ENCODE data around the gene PPP2R5C.
"Not testable (repeated sequence)": the region's sequence is repeated elsewhere in the genome, so short reads cannot be mapped to it uniquely, and the experiment has no call there.

The PPP2R5C gene

DNA sequence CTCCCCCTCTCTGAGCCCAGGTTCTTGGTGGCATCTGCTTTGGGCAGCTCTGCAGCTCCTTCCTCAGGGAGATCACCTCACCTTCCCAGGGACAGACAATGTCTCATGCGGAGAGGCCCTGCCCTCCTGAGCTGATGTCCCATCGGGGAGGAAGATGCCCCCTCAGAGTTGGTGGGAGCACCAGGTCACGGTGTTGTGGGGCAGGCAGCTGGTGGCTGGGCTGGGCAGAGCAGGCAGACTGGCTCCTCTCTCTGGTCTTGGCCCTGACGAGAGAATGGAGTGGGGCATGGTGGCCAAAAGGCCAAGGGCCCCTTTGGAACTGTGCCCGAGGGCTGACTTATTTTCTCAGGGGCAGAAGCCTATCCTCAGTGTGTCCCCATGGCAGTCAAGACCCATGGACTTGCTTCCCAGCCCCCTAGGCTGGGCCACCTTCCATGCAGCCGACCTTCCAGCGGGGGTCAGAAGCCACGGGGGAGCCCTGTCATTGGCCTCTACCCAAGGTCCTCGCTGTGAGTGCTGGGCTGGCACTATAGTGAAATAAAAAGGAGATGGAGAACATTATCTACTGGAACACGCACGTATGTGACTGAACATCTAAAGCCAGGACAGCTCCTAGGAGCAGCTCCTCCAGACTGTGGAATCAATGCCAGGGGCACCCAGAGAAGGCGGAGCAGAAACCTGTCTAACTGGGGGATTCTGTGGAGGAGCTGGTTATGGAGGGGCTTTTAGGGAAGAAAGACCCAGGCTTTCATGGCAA lies 21.9 kb downstream of the PPP2R5C start:
- no peak for DNase-seq

DNA sequence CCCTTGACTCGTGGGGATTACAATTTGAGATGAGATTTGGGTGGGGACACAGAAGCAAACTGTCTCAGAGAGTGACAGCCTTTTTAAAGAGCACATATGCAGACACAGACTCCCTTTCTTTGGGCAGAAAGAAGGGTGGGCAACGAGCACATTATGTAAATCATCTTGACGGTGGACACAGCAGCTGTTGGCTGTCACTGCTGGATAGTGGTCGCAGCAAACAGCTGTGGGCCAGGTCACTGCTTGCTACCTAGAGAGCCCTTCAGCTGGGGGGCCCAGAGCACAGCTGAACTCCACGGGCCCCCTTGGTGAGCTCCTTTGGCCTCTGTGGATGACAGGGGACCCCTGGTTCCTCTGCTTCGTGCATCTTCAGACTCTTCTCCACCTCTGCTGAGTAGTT lies 23.1 kb downstream of the PPP2R5C start:
- no peak for DNase-seq

DNA sequence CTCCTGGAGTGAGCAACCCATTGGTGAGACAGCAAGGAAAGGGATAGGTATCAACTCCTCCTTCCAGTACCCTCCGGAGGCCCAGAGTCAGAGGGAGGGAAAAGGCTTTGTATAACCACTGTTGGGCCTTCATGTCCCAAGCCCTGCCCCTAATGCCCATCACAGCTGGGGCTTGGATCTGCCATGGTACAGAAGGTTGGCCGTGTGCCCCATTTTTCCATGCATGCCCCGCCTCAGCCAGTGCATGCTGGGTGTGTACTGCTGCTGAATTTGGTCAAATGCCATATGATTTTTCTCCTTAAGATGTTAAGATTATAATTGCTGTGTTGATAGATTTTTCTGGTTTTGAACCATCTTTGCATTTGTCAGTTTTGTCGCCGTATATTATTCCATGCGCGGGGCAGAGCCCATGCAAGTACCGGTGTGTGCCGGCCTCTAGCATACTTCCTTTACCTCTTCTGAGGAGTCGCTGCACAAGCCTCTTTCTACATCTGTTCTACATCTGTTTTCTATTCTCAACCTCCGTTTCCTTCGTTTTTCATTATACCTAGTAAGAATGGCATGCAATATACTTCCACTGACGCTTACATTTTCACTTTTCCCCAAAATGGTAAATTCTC lies 26.6 kb downstream of the PPP2R5C start:
- peak; percentile 53 for DNase-seq

DNA sequence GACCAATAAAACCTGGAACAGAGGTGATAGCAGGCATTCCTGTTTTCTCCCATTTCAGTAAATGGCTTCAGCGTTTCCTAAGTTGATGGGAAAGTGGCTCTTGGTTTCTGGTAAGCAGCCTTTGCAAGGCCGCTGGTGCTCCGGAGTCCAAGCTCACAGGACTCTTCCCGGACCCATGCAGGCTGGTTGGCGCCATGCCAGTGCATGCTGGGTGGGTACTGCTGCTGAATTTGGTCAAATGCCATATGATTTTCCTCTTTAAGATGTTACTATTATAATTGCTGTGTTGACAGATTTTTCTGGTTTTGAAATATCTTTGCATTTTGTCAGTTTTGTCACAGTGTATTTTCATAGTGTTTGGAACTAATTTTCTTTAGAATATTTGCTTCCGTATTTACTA lies 27.7 kb downstream of the PPP2R5C start:
- DNase-seq: no peak

DNA sequence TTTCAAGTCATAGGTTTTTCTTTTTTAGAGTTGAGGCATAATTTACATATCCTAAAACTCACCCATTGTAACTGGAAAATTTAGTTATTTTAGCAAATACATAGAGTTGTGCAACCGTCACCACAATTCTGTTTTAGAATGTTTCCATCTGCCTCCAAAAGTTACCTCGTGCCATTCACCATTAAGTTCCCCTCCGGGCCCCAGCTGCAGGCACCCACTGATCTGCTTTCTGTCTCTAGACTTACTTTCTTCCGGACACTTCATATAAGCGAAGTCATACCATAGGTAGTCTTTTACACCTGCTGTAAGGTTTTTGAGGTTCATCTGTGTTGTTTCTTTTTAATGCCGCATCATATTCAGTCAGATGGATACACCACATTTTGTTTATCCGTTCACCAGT lies 28.7 kb downstream of the PPP2R5C start:
- DNase-seq: no peak

DNA sequence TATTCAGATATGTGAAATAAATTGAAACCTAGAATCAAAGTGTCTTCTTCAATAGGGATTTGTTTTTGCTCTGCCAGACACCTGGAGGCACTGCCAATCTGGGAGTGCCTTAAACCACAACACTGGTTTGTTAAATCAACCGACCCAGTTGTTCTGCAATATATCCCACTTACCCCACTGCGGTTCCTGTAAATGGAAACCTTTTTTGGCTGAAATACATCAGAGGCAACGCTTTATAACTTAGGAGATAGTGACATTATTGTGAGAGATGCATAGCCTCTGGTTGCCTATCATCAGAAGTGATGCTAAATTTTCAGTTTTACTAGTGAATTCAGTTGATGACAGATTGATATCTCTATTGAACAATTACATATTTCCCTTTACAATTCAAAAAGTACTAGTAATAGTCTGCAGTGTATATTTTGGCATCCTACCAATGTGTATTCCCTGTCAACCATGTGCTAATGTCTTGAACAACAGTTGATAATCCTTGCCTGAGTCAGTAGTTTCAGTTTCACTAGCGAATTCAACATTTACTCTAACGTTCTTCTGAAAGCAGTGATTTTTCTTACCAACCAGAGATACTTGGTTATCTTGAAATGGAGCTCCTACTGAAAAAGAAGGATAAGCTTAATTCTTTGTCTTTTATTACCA lies 30.5 kb downstream of the PPP2R5C start:
- DNase-seq: no peak

DNA sequence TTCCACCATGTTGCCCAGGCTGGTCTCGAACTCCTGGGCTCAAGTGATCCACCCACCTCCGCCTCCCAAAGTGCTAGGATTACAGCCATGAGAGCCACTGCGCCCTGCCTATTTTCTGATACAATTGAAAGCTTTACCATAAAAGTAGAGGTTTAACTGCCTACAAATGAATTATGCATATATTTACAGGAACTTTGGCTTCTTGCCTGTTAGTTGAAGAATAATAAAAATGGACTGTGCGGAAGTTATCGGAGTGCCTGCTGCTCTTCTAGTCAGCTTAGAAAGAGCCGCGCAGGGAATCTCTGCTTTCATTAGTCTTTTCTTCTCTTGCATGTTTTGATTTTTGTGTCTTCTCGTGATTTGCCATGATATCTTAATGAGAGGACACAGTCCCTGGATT lies 34.5 kb downstream of the PPP2R5C start:
- no peak for DNase-seq

DNA sequence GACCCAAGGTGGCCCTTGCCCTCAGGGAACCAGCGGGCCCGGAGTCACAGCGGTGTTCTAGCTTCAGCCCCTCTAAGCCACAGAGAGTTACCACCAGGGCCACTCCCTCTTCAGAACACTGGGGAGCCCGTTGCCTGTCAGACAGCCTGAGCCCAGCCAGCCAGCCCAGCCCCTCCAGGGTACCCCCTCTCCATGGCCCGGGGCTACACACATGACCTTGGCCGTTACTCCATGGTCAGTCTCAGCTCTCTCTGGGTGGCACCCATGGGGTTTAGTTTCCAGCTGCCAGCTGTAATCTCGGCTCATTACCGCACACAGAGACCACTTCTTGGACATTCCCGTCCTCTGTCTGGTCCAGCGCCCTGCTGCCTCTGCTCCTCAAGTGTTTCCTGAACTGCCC lies 35.0 kb downstream of the PPP2R5C start:
- no peak for DNase-seq

DNA sequence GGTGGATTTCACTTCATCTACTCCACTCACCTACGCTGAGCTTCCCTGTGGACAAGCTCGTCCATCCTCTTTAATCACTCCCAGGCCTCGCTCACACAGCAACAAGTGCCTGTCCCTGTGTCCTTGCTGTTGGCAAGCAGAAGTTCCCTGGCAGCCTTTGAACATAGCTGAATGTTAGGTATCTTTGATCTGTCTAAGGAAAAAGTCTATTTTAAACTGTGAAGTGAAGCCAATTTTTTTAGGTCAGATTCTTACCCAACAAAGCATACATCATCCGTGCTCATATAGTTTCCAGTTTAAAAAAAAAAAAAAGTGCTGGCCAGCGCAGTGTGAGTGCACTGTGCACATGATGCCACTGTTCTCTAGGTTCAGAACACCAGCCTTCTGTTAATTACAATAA lies 36.3 kb downstream of the PPP2R5C start:
- DNase-seq: no peak

DNA sequence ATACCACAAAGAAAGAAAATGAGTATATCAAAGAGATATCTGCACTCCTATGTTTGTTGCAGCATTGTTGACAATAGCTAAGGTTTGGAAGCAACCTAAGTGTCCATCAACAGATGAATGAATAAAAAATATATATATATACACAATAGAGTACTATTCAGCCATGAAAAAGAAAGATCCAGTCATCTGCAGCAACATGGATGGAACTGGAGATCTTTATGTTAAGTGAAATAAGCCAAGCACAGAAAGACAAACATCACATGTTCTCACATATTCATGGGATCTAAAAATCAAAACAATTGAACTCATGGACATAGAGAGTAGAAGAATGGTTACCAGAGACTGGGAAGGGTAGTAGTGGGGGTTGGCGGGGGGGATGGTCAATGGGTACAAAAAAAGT lies 42.9 kb downstream of the PPP2R5C start:
- not testable (repeated sequence) for DNase-seq

DNA sequence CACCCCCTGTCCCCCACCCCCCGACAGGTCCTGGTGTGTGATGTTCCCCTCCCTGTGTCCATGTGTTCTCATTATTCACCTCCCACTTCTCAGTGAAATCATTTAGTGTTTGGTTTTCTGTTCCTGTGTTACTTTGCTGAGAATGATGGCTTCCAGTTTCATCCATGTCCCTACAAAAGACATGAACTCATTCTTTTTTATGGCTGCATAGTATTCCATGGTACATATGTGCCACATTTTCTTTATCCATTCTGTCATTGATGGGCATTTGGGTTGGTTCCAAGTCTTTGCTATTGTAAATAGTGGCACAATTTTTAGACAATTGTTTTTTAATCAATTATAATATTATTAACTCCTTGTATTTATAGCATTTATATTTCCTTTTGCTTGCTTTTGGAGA lies 44.7 kb downstream of the PPP2R5C start:
- DNase-seq: not testable (repeated sequence)

DNA sequence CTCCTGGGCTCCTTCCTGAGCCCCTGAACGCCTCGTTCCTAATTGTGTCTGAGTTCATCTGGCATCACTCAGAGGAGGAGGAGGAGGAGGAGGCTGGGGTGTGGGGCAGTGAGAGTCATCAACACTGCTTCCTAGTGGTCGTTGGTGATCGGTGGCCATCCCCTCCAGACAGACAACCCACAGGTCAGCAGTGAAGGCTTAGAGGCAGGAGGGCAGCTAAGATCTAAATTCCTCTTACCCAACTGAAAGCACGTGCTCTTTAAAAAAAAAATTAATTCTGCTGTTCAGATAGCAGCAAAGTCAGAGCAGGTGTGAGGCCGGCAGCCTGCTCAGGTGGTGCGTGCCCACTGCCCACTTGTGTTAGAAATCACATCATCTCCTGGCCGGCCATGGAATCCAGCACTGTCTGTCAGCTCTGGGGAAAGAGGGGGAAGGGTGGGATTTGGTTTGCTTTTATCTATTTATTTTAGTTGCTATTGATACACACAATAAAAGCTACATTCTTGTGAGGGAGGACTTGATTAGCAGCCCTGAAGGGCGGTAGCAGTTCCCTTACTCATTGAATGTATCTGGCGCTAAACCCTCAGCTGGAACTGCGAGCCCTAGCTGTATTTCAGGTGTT lies 46.6 kb downstream of the PPP2R5C start:
- DNase-seq: no peak

DNA sequence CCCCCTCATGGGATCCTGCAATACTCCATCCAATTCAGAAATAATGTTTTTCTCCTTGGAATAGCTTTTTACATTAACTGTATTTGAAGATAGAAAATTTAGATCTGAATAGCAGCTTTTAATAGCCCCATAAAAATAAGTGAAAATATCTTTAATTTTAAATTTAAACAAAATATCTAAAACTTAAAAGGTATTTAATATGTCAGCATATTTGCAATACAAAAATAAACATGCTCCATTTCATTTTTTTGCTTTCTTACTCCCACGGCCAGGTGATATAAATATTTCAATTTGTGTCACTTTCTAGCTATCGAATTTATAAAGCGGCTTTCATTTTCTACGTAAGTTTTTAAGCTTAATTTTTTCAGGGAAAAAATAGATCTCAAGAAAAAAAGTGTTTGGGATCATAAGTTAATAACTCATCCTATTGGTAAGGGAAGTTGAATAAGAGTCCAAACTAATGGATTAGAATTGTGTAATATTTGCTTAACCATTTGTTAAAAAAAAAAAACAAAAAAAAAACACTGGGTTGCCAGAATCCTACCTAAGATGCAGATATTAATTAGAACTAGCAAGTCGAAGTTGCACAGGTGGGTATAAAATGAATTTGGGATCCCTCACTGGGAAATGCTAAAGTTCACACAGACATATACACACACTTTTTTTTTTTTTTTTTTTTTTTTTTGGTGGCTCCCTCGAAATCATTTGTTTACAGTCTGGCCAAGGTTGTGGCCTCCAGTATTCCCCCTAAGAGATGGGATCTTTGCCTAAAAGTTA lies 47.6 kb downstream of the PPP2R5C start:
- DNase-seq: no peak

DNA sequence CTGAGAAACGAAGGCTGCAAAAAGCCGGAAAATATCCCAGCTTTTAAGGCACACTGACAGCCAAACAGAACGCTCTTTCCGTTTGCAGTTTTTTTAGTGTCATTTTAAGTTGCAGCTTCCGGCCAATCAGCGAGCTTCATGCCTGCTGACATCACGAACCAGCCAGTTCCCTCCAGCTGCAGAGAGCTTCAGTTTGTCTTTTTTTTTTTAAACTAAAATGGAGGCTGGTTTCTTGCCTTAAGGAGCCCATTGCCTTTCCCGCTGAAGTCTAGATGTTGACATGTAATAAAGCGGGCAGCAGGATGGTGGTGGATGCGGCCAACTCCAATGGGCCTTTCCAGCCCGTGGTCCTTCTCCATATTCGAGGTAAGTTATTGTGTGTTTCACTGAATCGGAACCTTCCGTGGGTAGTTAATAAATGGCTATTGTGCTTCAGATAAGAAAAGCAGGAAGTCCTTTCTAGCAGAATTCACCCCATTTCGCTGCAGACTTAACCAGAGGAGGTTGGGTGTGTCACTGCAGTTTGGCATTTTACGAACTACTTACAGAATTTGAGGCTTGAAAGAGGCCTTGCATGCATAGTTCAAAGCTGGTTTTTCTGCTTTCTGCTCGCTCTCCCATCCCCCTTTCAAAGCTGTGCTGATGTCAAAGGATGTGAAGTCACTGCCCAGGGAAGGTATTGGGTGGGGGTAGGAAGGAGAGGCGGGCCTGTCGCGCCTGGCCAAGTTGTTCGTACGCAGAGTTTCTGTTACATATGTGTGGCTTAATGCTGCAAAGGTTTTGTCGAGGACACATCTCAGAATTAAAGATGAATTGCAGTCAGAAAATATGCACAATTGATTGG lies 48.4 kb downstream of the PPP2R5C start:
- peak; percentile 95 for DNase-seq

DNA sequence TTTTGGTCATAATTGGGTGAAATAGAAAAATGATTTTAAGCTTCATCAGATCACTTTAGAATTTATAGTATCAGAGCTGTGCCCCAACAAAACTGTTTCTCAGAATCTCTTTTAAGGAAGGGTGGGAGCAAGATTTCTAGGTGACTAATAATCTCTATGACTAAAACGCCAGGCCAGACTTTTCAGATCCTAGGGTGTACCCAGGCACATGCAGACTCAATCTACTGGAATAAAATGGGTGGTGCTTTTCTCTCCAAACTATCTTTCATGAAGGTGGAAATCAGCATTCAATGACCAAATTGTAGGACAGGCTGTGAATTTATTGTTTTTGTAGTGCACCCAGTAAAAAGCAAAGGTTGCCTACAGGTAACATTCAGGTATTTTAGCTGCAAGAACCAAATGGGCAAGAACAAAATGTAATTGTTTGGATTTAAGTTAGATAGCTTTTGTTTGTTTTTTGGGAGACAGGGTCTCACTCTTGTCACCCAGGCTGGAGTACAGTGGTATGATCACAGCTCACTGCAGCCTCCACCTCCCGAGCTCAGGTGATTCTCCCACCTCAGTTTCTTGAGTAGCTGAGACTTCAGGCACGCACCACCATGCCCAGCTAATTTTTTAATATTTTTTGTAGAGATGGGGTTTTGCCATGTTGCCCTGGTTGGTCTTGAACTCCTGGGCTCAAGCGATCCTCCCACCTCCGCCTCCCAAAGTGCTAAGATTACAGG lies 49.5 kb downstream of the PPP2R5C start:
- DNase-seq: no peak

DNA sequence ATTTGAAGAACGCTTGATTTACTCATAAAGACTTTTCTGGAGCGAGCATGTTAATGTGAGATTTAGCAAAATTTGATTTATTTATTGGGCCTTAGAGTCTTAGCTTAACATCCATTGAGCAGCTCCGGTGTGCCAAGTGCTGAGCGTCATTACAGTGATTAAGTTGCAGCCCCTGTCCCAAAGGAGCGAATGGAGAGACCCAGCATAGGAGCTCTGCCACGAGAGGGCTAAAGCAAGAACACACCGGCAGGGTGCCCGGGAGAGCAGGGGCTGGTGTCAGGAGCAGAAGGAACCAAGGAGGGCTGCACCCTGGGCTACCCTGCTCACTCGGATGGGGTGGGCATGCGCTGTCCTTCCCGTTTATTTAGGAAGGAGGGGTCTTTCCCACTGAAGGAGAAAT lies 50.6 kb downstream of the PPP2R5C start:
- no peak for DNase-seq

DNA sequence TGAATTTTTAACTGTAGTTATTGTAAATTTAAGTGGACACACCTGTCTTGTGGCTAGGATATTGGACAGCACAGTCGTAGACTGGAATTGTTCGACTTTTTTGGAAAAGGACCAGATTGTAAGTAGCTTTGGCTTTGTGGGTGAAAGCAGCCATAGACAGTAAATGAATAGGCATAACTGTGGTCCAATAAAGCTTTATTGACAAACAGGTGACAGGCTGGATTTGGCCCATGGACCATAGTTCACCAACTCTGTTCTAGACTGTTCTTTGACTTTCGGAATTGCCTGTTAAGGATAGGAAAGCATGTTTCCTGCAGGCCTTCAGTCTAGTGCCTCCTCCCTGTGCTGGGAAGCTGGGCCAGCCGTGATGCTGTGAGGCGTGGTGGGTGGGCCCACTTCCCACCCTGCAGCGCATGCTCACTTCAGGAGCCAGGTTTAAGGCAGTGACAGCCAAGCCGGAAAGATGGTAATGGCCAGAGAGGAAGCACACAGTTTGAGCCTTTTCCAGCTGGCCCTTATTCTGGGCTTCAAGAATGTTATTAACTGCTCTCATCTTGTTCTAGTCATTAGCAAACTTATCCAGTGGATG lies 51.8 kb downstream of the PPP2R5C start:
- DNase-seq: peak; percentile 54

DNA sequence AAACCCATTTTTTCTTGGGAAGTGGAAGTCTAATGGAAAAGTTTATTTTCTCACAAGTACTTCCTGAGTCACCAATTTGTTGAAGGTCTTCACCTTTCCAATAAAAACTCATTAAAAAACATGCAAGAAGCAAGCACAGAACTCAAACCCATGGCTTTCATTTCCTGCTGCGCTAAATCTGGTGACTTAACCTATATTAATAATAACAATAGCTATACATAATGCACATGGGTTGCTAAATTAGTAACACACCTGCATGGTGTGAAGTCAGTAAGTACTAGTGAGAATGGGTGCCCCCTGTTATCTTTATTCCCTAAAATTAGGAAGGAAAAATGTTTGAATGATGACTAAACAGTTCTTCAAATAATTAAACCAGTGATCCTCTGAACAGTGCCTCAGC lies 52.3 kb downstream of the PPP2R5C start:
- no peak for DNase-seq

DNA sequence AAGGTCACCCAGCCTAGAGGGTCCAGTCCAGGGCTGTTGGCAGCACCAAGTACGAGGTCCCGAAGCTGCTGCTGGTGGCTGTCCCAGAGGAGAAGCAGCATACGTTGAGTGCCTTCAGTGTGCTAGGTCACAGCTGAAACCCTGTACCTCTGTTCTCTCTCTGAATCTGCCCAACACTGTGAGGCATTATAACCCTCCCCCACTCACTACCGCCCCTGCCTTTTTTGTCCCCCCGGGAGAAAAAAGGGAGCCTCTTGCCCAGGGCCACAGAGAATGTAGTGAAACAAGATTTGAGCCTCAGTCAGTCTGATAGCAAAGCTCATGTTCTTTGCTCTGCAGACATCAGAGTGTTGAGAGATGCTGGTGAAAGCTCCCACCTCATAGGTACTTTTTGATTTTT lies 53.4 kb downstream of the PPP2R5C start:
- DNase-seq: no peak

DNA sequence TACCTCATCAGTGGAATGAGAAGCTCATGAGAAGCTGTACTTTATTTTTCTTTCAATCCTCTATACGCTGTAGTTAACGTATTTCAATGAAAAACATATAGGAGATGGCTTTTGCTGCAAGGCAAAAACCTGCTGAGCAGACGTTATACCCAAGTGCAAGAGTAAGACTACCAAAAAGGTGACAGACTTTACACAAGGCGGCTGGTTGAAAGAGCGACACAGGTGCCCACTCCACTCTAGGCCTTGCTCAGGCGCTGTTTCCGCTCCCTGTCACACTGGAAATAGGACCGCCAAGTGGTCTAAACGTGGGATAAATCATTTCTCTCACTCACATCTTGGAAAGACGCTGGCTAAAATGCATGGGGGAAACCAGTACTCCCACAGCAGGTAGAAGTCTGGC lies 54.5 kb downstream of the PPP2R5C start:
- no peak for DNase-seq

DNA sequence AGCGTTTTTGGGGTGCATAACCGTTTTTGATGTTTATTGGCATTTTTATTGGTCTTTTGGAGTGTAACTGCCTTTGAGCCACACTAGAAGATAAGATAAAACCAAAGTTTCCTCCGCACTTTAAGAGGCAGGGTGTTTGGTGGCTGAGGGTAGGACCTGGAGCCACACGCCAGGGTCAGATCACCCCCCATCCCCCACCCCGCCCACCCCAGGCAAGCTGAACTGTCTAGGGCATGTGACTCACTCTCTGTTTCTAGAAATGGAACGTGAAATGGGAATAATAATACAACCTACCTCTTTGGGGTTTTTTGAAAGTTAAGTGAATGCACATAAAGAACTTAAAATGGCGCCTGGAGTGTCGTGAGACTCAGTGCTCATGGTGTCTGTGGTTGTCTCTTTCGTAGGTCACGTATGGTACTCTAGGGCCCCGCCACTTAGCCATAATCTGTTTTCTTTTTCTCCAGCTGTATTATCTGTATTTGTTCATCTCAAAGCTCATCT lies 56.0 kb downstream of the PPP2R5C start:
- no peak for DNase-seq
